UCSD-AML1 (cell line): ENCODE data around the gene MAPK11.

ENCODE experiments used
- DNase-seq: peaks from one replicate; lab custom pipeline; 2025; ENCODE audit not compliant: unreplicated experiment; lab: John Stamatoyannopoulos, UW

MAPK11 gene

DNA sequence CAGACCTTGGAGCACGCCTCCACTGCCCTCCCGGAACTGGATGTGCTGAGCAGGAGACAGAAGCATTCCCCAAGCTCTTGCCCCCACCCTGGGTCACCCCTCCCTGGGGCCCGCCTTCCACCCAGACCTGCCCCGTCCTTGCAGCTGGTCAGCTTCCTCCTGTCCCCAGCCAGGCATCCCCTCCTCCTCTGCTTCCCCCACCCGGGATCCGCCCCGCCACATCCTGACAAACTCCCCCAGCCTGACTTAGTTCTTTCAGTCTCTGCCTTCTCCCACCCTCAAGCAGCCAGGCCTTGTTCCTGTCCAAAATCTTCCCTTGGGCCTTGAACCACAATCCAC lies 38.4 kb upstream of the MAPK11 start:
- DNase-seq = peak; percentile 91

DNA sequence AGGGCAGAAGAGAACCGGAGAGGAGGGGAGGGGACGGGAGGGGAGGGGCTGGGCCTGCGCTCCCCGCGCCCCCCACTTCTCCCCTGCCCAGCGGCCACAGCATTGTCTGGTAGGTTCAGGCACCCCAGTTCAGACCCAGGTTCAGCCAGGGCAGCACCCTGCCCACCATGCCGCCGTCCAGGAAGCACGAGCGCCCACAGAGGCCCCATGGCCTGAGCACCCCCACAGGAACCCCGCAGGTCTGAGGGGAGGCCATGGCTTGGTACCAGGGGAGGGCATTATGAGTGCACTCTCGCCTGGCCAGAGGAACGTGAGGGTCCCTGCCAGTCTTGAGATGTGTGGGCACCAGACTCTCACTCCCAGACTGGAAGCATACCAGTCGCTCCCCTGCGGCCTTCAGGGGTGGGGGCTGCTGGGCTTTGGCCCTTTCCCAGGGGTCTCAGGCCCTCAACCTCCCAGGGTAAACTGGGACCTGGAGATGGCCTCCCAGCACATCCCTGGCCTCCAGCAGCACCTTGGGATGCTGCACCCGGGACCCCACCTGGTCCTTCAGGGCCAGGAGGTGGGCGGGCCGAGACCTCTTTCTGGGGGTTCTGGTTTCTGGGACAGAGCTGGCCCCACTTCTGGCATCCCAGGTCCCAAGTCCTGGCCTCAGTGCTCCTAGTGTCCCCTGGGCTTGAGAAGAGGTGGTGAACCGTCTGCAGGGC lies 37.9 kb upstream of the MAPK11 start:
- DNase-seq = peak; percentile 67

DNA sequence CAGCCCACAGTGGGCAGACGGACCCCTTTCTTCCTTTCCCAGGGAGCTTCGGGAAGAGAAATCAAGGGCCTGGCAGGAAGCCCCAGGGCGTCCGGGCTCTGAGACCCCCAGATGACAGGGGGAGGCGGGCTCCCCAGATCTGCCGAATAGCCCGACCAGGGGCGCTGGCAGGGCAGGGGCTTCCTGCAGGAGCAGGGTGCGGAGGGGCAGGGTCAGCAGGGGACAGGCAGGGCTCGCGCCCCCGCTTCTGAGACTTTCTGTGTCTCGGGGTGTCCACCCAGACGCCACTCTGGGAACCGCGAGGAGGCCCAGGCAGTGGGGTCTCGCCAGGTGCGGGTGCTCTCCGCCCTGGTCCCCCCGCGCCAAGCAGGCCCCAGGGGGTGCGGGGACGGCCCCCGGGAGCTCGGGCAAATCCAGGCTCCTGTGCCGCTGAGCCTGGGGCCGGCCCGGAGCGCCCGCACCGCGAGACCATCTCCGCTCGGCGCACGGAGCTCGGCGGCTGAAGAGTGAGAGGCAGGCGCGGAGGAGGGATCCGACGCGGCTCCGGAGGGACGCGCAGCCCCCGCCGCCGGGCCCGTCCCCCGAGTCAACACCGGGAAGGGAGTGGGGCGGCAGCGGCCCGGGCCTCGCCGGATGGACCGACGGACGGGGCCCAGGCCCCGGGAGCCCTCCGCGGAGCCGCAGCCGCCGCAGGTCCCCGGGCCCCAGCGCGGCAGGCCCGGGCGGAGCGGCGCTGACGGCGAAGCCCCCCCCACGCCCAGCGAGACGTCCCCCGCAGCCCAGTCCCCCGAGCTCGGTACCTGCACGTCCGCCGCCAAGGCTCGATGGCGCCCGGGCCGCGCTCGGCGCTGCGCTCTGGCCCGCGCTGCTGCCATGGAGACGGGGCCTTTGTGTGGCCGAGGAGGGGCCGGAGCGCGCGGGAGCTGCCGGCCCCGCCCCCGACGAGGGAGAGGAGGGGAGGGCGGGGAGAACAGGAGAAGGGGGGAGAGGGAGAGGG lies 36.9 kb upstream of the MAPK11 start, which contains the start of gene PLXNB2:
Gene PLXNB2, minus strand, starts transcription at position 894 of the 997 bp plus-strand sequence. CDS start 17,062 bp downstream, outside the sequence.
- peak; percentile 85 for DNase-seq

DNA sequence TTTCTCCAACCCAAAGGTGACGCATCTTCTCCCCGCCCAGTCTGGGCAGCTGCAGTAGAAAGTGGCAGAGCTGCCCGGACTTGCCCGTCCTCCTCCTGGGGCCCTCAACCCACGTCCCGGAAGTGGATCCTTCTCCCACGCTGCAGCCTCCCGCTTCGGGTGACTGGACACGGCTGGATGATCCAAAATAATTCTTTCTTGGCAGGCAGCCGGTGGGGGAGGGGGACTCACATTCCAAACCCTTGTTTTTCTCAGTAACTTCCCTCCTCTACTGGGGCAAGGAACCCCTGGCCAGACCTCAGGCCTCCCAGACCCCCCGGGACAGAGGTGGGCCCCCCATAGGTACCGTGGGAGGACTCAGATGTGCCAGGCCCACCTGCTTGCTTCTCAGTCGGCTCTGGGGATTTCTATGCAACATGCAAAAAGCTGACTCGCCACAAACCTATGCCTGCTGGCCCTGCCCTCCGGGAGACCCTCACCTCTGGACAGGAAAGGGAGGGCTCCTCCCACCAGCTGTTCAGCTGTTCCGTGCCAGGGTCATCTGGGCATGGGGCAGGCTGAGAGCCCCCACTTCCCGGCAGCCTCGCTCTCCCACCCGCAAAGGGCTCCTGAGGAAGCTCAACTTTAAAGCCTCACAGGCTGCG lies 35.9 kb upstream of the MAPK11 start:
- DNase-seq = peak; percentile 79

DNA sequence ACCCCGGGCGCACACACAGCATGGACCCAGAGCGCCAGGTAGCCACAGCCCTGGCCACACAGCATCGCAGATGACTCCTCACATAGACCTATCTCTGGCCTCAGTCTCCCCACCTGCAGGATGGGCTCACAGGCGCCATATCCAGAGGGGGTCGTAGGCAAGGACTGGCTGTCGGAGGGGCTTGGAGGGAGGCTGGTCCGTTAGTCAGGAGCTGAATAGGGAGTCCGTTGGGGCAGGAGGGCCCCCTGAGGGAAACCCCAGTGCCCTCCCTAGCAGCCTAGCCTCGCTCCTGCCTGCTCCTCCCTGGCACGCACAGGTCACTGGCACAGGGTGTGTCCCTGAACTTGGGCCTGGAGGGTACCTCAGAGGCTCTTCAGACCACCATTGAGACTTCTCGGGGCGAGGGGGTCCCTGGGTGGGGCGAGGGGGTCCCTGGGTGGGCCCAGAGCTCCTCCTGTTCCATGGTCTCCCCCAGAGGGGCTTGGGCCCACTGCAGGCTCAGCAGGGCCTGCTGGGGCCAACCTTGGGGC lies 35.3 kb upstream of the MAPK11 start:
- DNase-seq = no peak

- DNase-seq = peak; percentile 62
Observed at GRCh38 chr22:50304528-50305392, 34.6 kb upstream of the MAPK11 start.

GRCh38 chr22:50303848-50304527 lies 33.8 kb upstream of the MAPK11 start:
- peak; percentile 58 for DNase-seq

DNA sequence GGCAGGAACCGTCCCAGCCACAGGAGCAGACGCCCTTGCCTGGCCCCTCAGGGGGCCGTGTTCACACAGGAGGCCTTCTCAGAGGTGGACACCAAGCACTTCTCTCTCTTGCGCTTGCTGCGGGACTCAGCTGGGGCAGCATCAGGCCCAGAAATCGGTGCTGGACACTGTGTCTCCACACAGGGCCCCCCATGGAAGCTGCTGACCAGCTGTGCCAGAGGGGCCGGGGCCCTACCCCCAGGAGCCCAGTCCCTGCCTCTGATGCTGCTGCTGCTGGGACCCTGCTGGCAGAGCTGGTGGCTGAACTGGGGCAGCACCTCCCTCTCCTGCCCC lies 33.3 kb upstream of the MAPK11 start:
- DNase-seq = no peak

GRCh38 chr22:50302564-50302963 lies 32.4 kb upstream of the MAPK11 start:
- no peak for DNase-seq

- DNase-seq = no peak
Observed at GRCh38 chr22:50302041-50302541, 31.9 kb upstream of the MAPK11 start.

DNA sequence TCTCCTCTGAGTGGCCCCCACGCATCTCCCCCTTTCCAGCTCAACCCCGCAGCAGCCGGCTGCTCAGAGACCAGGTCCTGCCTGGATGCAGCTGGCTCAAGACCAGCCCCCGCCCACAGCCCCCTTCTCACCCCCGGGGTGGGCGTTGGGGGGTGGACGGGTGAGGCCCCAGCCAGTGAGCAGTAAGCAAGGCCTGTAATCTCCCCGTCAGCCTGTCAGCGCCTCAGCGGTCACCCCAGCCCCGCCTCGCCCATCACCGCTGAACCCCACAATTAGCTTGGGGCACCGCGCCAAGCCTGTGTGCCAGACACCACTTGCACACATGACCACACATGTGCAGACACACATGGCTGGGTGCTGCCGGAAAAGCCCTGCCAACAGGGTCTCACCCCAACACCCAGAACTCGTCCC lies 31.4 kb upstream of the MAPK11 start:
- no peak for DNase-seq

- DNase-seq = no peak
Observed at GRCh38 chr22:50300620-50301257, 30.6 kb upstream of the MAPK11 start.

DNA sequence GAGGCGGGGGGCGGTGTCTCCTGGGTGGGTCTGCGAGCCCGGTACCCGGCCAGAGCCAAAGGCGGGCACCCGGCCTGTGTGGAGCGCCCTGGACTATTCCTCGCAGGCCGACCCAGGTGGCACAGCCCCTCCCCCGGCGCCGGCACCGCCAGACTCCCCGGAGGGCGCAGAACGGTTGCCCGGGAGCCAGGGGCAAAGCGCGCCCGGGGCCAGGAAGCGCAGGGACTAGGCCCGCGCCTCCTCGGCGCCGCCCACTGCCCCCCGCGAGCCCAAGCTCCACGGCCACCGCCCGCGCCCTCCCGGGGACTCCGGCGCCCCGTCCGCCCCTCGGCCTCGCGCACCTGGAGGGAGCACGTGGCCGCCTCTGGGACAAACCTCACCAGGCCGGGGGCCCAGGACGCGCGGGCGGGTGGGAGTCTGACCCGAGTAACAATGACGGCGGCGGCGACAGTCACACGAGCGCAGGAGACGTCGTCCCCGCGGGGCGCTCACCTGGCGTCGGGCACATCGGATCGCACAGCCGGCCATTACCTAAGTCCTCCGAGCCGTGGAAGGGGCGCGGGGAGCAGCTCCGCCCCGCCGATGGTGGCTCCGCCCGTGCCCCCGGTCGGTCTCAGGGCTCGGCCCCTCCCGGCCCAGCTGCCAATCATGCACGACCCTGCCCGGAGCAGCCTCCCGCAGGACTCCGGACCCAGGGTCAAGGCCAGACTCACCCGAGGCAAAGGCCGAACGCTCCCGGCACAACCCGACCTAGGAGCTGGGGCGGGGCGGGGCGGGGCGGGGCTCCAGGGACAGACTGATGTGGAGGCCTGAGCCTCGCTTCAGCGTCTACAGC lies 29.8 kb upstream of the MAPK11 start:
- no peak for DNase-seq

DNA sequence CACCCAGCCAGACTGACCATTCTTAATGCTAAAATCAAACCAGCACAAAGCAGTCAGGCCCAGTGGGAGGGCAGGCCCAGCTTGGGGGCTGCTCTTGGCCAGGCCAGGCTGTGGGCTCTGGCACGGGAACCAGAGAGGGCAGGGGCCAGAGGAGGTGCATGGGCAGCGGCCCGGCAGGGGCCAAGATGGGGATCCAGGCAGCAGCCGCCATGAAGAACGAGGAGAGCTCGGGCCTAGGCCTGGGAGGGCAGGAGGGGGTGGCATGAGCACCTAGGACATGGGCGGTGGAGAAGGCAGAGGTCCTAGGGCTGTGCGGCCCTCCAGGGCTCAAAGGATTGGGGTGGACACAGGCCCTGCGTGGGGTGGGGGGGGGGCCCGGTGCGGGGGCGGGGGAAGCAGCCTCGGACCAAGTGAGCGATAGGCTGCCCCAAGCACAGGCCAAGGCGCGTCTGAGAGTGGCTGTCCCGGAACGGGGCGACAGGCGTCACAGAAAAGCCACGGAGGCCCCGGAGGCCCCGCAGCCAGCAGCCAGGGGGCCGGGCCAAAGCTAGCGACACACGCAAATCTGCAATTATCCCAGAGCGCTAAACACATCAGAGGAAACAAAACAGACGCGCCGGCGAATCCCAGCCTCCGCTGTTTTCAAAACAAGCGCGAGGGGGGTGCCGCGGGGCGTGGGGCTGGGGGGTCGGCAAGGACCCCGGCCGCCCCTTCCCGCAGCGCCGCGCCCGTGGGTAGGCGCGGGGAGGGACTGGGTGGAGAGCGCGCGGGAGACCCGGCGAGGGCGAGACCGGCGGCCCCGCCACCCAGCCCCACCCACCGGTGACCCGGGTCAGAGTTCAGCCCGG lies 29.0 kb upstream of the MAPK11 start:
- no peak for DNase-seq

DNA sequence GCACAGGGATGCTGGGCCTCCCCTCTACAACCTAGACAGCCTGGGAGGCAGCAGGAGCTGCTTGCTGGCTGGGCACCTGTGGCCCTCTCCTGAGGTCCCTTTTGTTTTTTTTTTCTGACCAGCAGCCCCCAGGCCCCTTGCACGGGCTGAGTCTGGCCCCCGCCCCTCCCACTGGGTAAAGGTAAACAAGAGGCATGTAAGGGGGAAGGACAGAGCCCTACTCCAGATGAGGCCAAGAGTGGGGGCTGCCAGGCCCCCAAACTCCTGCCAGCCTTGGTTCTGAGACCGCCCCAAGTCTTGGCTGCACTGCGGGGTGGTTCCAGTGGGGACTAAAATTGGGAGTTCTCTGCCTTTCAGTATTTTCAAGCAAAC lies 28.1 kb upstream of the MAPK11 start:
- DNase-seq = no peak

DNA sequence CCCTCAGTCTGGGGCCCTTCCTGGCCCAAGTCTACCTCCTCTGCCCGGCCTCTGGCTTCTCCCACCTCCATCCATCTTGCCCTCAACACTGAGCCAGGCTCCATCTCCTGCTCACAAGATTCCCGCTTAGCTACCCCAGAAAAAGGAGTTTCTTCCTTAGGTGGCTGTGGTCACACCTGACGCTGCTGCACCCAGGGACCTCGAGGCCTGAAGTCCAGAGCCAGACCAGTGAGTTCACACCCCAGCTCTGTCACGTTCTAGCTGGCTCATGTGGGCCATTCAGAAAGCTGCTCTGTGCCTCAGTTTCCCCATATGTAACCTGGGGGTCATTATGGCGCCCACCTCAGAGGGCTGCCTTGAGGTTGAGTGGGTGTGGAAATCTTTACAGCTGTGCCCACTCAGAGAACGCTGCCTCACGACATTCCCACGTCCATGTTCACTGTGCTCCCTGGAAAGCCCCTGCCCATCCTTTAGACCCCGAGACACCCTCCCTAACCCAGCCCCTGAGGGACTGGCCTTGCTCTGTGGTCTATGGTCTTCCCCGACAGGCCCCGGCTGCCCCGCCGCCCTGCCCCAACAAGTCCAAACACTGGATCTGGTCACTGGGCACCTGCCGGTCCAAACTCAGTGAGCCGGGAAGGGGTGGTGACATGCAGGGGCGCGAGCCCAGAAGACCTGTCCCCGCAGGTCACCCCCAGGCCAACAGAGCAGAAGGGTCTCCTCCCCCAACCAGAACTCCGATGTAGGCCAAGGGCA lies 27.5 kb upstream of the MAPK11 start:
- DNase-seq = no peak
